GM18951 (cell line): Measurements from ENCODE around the gene OR2AT4.
"Not testable (repeated sequence)": the region's sequence is repeated elsewhere in the genome, so short reads cannot be mapped to it uniquely, and the experiment has no call there.

Source experiments
- POLR2A ChIP-seq: IDR thresholded peaks from 4 replicates; pipeline ENCODE4 v1.6.1; 2011; ENCODE audit warnings: mild to moderate bottlenecking; ENCODE audit not compliant: insufficient read length, insufficient read depth; ENCODE audit errors: extremely low read depth
- in situ Hi-C: fragments of 300-500 bp; cut with MboI; formaldehyde crosslinking; loops from one replicate; pipeline ENCODE4 v1.12.0; 2022; ENCODE audit warnings: low sequenced_read_pairs, mixed read lengths, inconsistent platforms; ENCODE audit not compliant: unreplicated experiment

Gene OR2AT4

DNA sequence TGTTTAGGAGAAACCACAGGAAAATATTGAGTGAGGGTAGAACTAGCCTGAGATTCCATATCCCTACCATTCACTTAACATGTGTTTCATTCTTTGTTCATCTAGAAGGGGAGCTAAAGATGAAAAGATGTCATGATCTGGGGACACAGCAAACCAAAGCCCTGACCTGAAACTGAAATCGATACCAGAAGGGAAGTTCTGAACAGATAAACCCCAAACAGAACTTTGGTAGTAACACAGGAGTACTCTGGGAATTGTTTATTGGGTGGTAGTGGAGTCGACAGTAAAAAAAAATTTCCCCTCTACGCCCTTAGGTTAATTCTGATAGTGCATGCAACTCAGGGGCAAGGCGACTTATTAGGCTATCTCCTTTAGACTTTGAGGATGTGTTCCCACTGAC, 27.2 kb downstream of the OR2AT4 start:
- no peak for TF ChIP-seq POLR2A
- in situ Hi-C loops: no loop called here

GRCh38 chr11:75068993-75069392, 27.7 kb downstream of the OR2AT4 start:
- no peak for TF ChIP-seq POLR2A
- in situ Hi-C loops: no loop called here

GRCh38 chr11:75068559-75068958, 28.1 kb downstream of the OR2AT4 start:
- in situ Hi-C loops: no loop called here
- TF ChIP-seq POLR2A: no peak

DNA sequence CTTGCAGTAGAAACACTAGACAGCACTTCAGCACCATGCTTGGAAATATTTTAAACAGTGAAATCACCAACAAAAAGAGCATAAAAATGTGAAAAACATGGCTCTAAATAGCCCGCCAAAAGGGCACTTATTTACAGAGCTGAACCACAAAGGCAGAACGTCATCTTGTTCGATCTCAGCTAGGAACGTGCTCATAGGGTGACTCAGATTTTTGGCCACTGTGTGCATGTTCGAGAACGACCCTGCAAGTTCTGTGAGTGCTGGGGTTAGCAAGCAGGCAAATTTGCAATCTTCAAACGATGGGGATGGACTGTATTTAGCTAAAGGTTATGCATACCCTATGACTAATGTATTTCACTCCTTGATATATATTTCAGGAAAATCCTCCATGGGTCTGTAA, 30.6 kb downstream of the OR2AT4 start:
- no peak for TF ChIP-seq POLR2A
- in situ Hi-C loops: no loop called here

- in situ Hi-C loops: no loop called here
- no peak for TF ChIP-seq POLR2A
Measured at GRCh38 chr11:75063741-75064314, 32.8 kb downstream of the OR2AT4 start.

DNA sequence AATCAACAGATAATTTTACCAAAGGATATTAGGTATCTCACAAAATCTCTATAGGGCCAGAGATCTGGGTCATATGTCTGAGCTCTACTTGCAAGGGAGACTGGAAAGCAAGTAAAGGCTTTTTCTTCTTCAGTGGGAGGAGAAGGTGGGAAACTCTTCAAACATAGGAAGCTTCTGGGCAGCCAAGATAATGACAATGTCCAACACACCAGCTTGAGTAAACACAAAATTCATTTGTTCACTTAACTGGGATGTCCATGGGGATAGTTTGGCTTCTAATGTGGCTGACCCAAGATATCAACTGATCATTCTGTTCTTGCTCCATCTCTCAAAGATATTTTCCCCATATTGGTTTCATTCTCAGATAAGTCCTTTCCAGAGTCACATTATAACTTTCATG, 37.4 kb downstream of the OR2AT4 start:
- in situ Hi-C loops: no loop called here
- TF ChIP-seq POLR2A: no peak

- in situ Hi-C loops: no loop called here
- no peak for TF ChIP-seq POLR2A
Measured at GRCh38 chr11:75056814-75057213, 39.9 kb downstream of the OR2AT4 start.

- no peak for TF ChIP-seq POLR2A
- in situ Hi-C loops: no loop called here
Measured at GRCh38 chr11:75055511-75055910, 41.2 kb downstream of the OR2AT4 start.

- in situ Hi-C loops: no loop called here
- no peak for TF ChIP-seq POLR2A
Measured at GRCh38 chr11:75052457-75052856, 44.2 kb downstream of the OR2AT4 start.

- in situ Hi-C loops: no loop called here
- TF ChIP-seq POLR2A: no peak
Measured at GRCh38 chr11:75051043-75051442, 45.6 kb downstream of the OR2AT4 start.

GRCh38 chr11:75050516-75050915, 46.2 kb downstream of the OR2AT4 start:
- no peak for TF ChIP-seq POLR2A
- in situ Hi-C loops: no loop called here

DNA sequence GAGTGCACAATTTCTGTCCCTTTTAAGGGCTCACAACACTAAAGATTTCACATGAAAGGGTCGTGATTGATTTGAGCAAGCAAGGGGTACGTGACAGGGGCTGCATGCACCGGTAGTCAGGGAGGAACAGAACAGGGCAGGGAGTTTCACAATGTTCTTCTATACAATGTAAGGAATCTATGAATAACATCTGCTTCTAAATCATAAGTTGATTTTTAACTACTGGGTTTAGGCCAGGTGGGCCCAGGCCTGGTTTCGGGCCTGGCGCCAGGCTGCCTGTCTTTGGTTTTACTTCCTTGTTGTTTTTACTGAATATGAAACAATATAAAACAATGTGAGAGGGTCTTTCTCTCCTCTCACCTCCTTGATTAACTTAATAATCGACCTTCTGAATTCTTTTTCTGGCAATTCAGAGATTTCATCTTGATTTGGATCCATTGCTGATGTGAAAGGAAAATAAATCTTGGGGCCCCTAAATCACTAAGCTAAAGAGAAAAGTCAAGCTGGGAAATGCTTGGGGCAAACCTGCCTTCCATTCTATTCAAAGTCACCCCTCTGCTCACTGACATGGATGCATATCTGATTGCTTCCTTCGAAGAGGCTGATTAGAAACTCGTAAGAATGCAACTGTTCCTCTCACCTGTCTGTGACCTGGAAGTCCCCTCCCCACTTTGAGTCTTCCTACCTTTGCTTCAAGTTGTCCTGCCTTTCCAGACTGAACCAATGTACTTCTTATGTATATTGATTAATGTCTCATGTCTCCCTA, 47.0 kb downstream of the OR2AT4 start:
- in situ Hi-C loops: not testable (repeated sequence)

GRCh38 chr11:75047191-75047590, 49.5 kb downstream of the OR2AT4 start:
- TF ChIP-seq POLR2A: no peak
- in situ Hi-C loops: no loop called here

GRCh38 chr11:75046668-75047067, 50.0 kb downstream of the OR2AT4 start:
- in situ Hi-C loops: not testable (repeated sequence)

- in situ Hi-C loops: not testable (repeated sequence)
Measured at GRCh38 chr11:75044381-75045170, 52.1 kb downstream of the OR2AT4 start.

- in situ Hi-C loops: not testable (repeated sequence)
Measured at GRCh38 chr11:75041821-75042220, 54.9 kb downstream of the OR2AT4 start.
